Measurements from ENCODE around the gene ZC2HC1B. TPM values are rescaled to one million over a fixed set of nuclear protein-coding genes. Genes with fewer than 3 reads are reported as not detected.

The ZC2HC1B gene
- total and polyA plus RNA-seq, 2 donors (not counting 1 experiment from before 2014, with no cell fraction given): not detected

DNA sequence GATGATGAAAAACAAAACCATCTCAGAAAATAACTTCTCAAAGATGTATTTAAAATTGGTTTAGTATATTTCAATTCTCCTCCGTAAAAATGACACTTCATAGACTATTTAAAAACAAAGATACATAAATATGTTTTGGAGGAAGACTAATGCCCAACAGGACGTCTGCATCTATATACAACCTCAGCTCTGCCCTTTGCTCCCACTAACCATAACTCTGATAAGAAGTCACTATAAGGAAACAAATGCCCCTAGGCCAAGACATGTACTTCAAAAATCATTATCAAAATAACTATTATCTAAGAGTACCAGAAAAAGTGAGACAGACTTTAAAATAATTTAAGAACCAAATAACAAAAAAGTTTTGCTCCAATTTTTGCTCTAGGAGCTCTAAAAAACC, 120.4 kb downstream of the ZC2HC1B start:
- no peak overlapping the region for H3K27ac ChIP-seq (ENCODE audit: insufficient read depth, low read length)

DNA sequence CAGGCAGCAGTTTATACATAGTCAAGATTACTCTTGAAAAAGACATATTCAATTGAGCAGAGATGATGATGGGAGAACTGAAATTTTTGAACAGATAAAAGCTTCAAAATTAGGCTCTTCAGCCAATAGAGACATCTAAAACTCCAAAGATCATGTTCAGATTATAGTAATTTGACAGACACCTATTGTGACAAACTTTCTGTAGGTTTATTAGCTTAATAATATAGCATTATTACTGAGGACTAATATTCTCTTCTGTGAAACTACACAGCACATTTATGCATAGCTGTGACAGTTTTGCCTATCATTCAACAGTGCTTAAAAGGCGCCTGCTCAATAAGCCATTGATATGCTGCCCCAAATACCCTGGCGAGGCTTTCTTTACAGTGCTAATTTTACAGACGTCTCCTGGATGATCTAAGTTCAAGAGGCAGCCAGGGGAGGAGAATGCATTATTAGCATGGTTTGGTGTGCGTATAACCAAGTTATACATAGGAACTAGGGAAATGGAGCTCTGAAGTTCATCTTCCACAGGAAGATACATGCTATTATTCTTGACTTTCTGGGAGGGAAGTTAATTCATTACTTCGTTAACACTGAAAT, 122.3 kb downstream of the ZC2HC1B start:
- H3K4me2 ChIP-seq (ENCODE audit: extremely low read depth, insufficient read depth, low read length): no peak overlapping the region
- no peak overlapping the region for H2AFZ ChIP-seq (ENCODE audit: low read length)
- no peak for DNase-seq (ENCODE audit: low read depth in 2 of 2)
- no peaks in the 10 kb centered on the region for H3K36me3 ChIP-seq (ENCODE audit: control insufficient read depth, insufficient read depth, low read length)
- H4K20me1 ChIP-seq (ENCODE audit: control insufficient read depth, extremely low read depth, insufficient read depth, low read length): no peaks in the 10 kb centered on the region
- H3K4me1 ChIP-seq (ENCODE audit: control insufficient read depth, extremely low read depth, insufficient read depth, low read length): no peaks in the 10 kb centered on the region
- H3K27me3 ChIP-seq (ENCODE audit: control insufficient read depth, insufficient read depth, low read length): no peaks in the 10 kb centered on the region
- no peak overlapping the region for H3K4me3 ChIP-seq (replicated peaks in 1 of 4; ENCODE audit: control extremely low read depth in 1 of 4, insufficient read depth in 1 of 4, low read depth in 3 of 4, low read length in 4 of 4)
- H3K27ac ChIP-seq (ENCODE audit: insufficient read depth, low read length): no peak overlapping the region
- no peak overlapping the region for H3K9ac ChIP-seq (ENCODE audit: insufficient read depth, low read length)
- H3K79me2 ChIP-seq (ENCODE audit: control insufficient read depth, insufficient read depth, low read length): no peaks in the 10 kb centered on the region
- TF ChIP-seq, protein P1, sequence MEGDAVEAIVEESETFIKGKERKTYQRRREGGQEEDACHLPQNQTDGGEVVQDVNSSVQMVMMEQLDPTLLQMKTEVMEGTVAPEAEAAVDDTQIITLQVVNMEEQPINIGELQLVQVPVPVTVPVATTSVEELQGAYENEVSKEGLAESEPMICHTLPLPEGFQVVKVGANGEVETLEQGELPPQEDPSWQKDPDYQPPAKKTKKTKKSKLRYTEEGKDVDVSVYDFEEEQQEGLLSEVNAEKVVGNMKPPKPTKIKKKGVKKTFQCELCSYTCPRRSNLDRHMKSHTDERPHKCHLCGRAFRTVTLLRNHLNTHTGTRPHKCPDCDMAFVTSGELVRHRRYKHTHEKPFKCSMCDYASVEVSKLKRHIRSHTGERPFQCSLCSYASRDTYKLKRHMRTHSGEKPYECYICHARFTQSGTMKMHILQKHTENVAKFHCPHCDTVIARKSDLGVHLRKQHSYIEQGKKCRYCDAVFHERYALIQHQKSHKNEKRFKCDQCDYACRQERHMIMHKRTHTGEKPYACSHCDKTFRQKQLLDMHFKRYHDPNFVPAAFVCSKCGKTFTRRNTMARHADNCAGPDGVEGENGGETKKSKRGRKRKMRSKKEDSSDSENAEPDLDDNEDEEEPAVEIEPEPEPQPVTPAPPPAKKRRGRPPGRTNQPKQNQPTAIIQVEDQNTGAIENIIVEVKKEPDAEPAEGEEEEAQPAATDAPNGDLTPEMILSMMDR (conservative IDR thresholded peaks at IDR 0.05 in 1 of 2, IDR thresholded peaks at IDR 0.05 in 1 of 2; ENCODE audit: low read depth in 1 of 2, low read length in 2 of 2): no peak
- TF ChIP-seq EZH2 (IDR thresholded peaks at IDR 0.05; ENCODE audit: low read length, missing control alignments): no peak
- H3K9me3 ChIP-seq (ENCODE audit: control insufficient read depth, insufficient read depth, low read depth, low read length): no peaks in the 10 kb centered on the region

More for the DNA sequence above, 120.4 kb downstream of the ZC2HC1B start:
- Histone ChIP-seq H3K4me1 (ENCODE audit: control insufficient read depth, extremely low read depth, insufficient read depth, low read length) (no peaks in the 10 kb centered on the region), H3K4me3 (replicated peaks in 1 of 4; ENCODE audit: control extremely low read depth in 1 of 4, insufficient read depth in 1 of 4, low read depth in 3 of 4, low read length in 4 of 4) (no peak overlapping the region), H3K27me3 (ENCODE audit: control insufficient read depth, insufficient read depth, low read length) (no peaks in the 10 kb centered on the region), H4K20me1 (ENCODE audit: control insufficient read depth, extremely low read depth, insufficient read depth, low read length) (no peaks in the 10 kb centered on the region), H2AFZ (ENCODE audit: low read length) (no peak overlapping the region), H3K79me2 (ENCODE audit: control insufficient read depth, insufficient read depth, low read length) (no peaks in the 10 kb centered on the region), H3K9ac (ENCODE audit: insufficient read depth, low read length) (no peak overlapping the region), H3K36me3 (ENCODE audit: control insufficient read depth, insufficient read depth, low read length) (no peaks in the 10 kb centered on the region), H3K9me3 (ENCODE audit: control insufficient read depth, insufficient read depth, low read depth, low read length) (no peaks in the 10 kb centered on the region), H3K4me2 (ENCODE audit: extremely low read depth, insufficient read depth, low read length) (no peak overlapping the region)
- DNase-seq (ENCODE audit: low read depth in 2 of 2): no peak
- no peak for TF ChIP-seq EZH2 (IDR thresholded peaks at IDR 0.05; ENCODE audit: low read length, missing control alignments)
- TF ChIP-seq, protein P1 (conservative IDR thresholded peaks at IDR 0.05 in 1 of 2, IDR thresholded peaks at IDR 0.05 in 1 of 2; ENCODE audit: low read depth in 1 of 2, low read length in 2 of 2): no peak

Other genes with a start within 250 kb of the ZC2HC1B start
- 25.2 and 40.1 TPM in 2 replicates for gene PHACTR2, start 186.5 kb upstream of the ZC2HC1B start, total RNA-seq
- gene PHACTR2, start 186.5 kb upstream of the ZC2HC1B start, polyA plus RNA-seq: 45.5 and 55.0 TPM in 2 replicates
- gene LTV1, start 21.1 kb upstream of the ZC2HC1B start, total RNA-seq: 17.5 and 18.2 TPM in 2 replicates
- gene LTV1, start 21.1 kb upstream of the ZC2HC1B start, polyA plus RNA-seq: 30.2 and 37.0 TPM in 2 replicates
- gene PLAGL1, start 143.8 kb downstream of the ZC2HC1B start, total RNA-seq: 8.0 and 11.4 TPM in 2 replicates
- gene PLAGL1, start 143.8 kb downstream of the ZC2HC1B start, polyA plus RNA-seq: 24.2 and 25.0 TPM in 2 replicates
- 75.1 and 84.7 TPM in 2 replicates for gene SF3B5, start 231.1 kb downstream of the ZC2HC1B start, total RNA-seq
- 148 and 205 TPM in 2 replicates for gene SF3B5, start 231.1 kb downstream of the ZC2HC1B start, polyA plus RNA-seq